ENCODE measurements around the gene ROBO2.
"Not testable (repeated sequence)": the region's sequence is repeated elsewhere in the genome, so short reads cannot be mapped to it uniquely, and the experiment has no call there.

Gene ROBO2

GRCh38 chr3:77326586-77326985, 286.7 kb downstream of the ROBO2 start:
- no peak for DNase-seq (ENCODE audit: low read depth in 2 of 2)

- DNase-seq (ENCODE audit: low read depth in 2 of 2), result no peak
Measured at GRCh38 chr3:77328690-77329089, 288.8 kb downstream of the ROBO2 start.

GRCh38 chr3:77329116-77329515, 289.2 kb downstream of the ROBO2 start:
- DNase-seq (ENCODE audit: low read depth in 2 of 2), result no peak

- DNase-seq (ENCODE audit: low read depth in 2 of 2), result no peak
Measured at GRCh38 chr3:77338195-77338594, 298.3 kb downstream of the ROBO2 start.

GRCh38 chr3:77342027-77342426, 302.1 kb downstream of the ROBO2 start:
- no peak for DNase-seq (ENCODE audit: low read depth in 2 of 2)

- DNase-seq (ENCODE audit: low read depth in 2 of 2), result no peak
Measured at GRCh38 chr3:77342688-77343087, 302.8 kb downstream of the ROBO2 start.

- no peak for DNase-seq (ENCODE audit: low read depth in 2 of 2)
Measured at GRCh38 chr3:77345009-77345408, 305.1 kb downstream of the ROBO2 start.

GRCh38 chr3:77348244-77348855, 308.5 kb downstream of the ROBO2 start:
- no peak for DNase-seq (ENCODE audit: low read depth in 2 of 2)

GRCh38 chr3:77354958-77355357, 315.1 kb downstream of the ROBO2 start:
- DNase-seq (ENCODE audit: low read depth in 2 of 2), result no peak

GRCh38 chr3:77362936-77363335, 323.0 kb downstream of the ROBO2 start:
- no peak for DNase-seq (ENCODE audit: low read depth in 2 of 2)

- no peak for DNase-seq (ENCODE audit: low read depth in 2 of 2)
Measured at GRCh38 chr3:77365152-77365551, 325.3 kb downstream of the ROBO2 start.

- DNase-seq (ENCODE audit: low read depth in 2 of 2), result no peak
Measured at GRCh38 chr3:77370413-77370812, 330.5 kb downstream of the ROBO2 start.

- DNase-seq (ENCODE audit: low read depth in 2 of 2), result no peak
Measured at GRCh38 chr3:77372018-77372417, 332.1 kb downstream of the ROBO2 start.

- DNase-seq (ENCODE audit: low read depth in 2 of 2), result no peak
Measured at GRCh38 chr3:77372634-77373346, 332.9 kb downstream of the ROBO2 start.

- no peak for DNase-seq (ENCODE audit: low read depth in 2 of 2)
Measured at GRCh38 chr3:77373619-77374018, 333.7 kb downstream of the ROBO2 start.

- no peak for DNase-seq (ENCODE audit: low read depth in 2 of 2)
Measured at GRCh38 chr3:77376511-77376910, 336.6 kb downstream of the ROBO2 start.

GRCh38 chr3:77377717-77378116, 337.8 kb downstream of the ROBO2 start:
- DNase-seq (ENCODE audit: low read depth in 2 of 2), result no peak

GRCh38 chr3:77380136-77380535, 340.2 kb downstream of the ROBO2 start:
- no peak for DNase-seq (ENCODE audit: low read depth in 2 of 2)

- DNase-seq (ENCODE audit: low read depth in 2 of 2), result no peak
Measured at GRCh38 chr3:77381431-77381830, 341.5 kb downstream of the ROBO2 start.

- DNase-seq (ENCODE audit: low read depth in 2 of 2), result no peak
Measured at GRCh38 chr3:77392181-77392580, 352.3 kb downstream of the ROBO2 start.

GRCh38 chr3:77394046-77394445, 354.1 kb downstream of the ROBO2 start:
- DNase-seq (ENCODE audit: low read depth in 2 of 2), result no peak

GRCh38 chr3:77404871-77405270, 365.0 kb downstream of the ROBO2 start:
- no peak for DNase-seq (ENCODE audit: low read depth in 2 of 2)

- DNase-seq (ENCODE audit: low read depth in 2 of 2), result no peak
Measured at GRCh38 chr3:77407441-77407840, 367.5 kb downstream of the ROBO2 start.

GRCh38 chr3:77410334-77410733, 370.4 kb downstream of the ROBO2 start:
- not testable (repeated sequence) for DNase-seq (ENCODE audit: low read depth in 2 of 2)

All from stimulated activated CD8-positive, alpha-beta memory T cell treated with anti-CD3 and anti-CD28 coated beads, Interleukin-2, amount 100 ng/mL, for 48 hours (primary cell).